ENCODE measurements around the gene RAB35. TPM values are rescaled to one million over a fixed set of nuclear protein-coding genes. Genes with fewer than 3 reads are reported as not detected.
"Not testable (repeated sequence)": the region's sequence is repeated elsewhere in the genome, so short reads cannot be mapped to it uniquely, and the experiment has no call there.

The RAB35 gene
- total RNA-seq, 2 experiments from 2014 or later, result 78.5 to 84.0 TPM

- Mint-ChIP-seq H3K9me3 (no peaks in the 10 kb centered on the region), H3K4me3 (no peak overlapping the region), H3K27me3 (no peaks in the 10 kb centered on the region), H3K27ac (no peak overlapping the region), H3K36me3 (ENCODE audit: low read depth) (peaks cover 4% of the 10 kb centered on the region), H3K4me1 (peaks cover 9% of the 10 kb centered on the region)
- DNase-seq, result no peak
- CTCF ChIA-PET, result no interaction called here
- POLR2A ChIA-PET, result no interaction called here
These were observed 61.1 kb downstream of the RAB35 start for GRCh38 chr12:120055231-120056000.

- peaks cover 11% of the 10 kb centered on the region for H3K4me1 Mint-ChIP-seq
- no peak overlapping the region for H3K4me3 Mint-ChIP-seq
- no peaks in the 10 kb centered on the region for H3K9me3 Mint-ChIP-seq
- DNase-seq, result no peak
- peaks cover 4% of the 10 kb centered on the region for H3K36me3 Mint-ChIP-seq (ENCODE audit: low read depth)
- no peak overlapping the region for H3K27ac Mint-ChIP-seq
- ChIA-PET CTCF (no interaction called here), POLR2A (no interaction called here)
- H3K27me3 Mint-ChIP-seq, result no peaks in the 10 kb centered on the region
These were observed 62.3 kb downstream of the RAB35 start for GRCh38 chr12:120054293-120054692.

- H3K36me3 Mint-ChIP-seq (ENCODE audit: low read depth), result peaks cover 4% of the 10 kb centered on the region
- H3K9me3 Mint-ChIP-seq, result no peaks in the 10 kb centered on the region
- CTCF ChIA-PET, result no interaction called here
- H3K27me3 Mint-ChIP-seq, result no peaks in the 10 kb centered on the region
- H3K4me3 Mint-ChIP-seq, result no peak overlapping the region
- no peak overlapping the region for H3K27ac Mint-ChIP-seq
- POLR2A ChIA-PET, result no interaction called here
- DNase-seq, result no peak
- H3K4me1 Mint-ChIP-seq, result peaks cover 25% of the 10 kb centered on the region
These were observed 65.0 kb downstream of the RAB35 start for GRCh38 chr12:120051535-120051934.

- H3K36me3 Mint-ChIP-seq (ENCODE audit: low read depth), result peaks cover 3% of the 10 kb centered on the region
- peaks cover 22% of the 10 kb centered on the region for H3K4me1 Mint-ChIP-seq
- no peak for DNase-seq
- ChIA-PET POLR2A (no interaction called here), CTCF (no interaction called here)
- no peak overlapping the region for H3K27ac Mint-ChIP-seq
- H3K9me3 Mint-ChIP-seq, result no peaks in the 10 kb centered on the region
- no peak overlapping the region for H3K4me3 Mint-ChIP-seq
- H3K27me3 Mint-ChIP-seq, result no peaks in the 10 kb centered on the region
These were observed 67.1 kb downstream of the RAB35 start for GRCh38 chr12:120049426-120049825.

- Mint-ChIP-seq H3K4me1 (peaks cover 22% of the 10 kb centered on the region), H3K4me3 (no peak overlapping the region), H3K36me3 (ENCODE audit: low read depth) (peaks cover 10% of the 10 kb centered on the region), H3K27me3 (no peaks in the 10 kb centered on the region), H3K27ac (peak overlapping the region; percentile 21), H3K9me3 (peaks cover 2% of the 10 kb centered on the region)
- POLR2A ChIA-PET, result interaction anchor here (1.1 to 1.4 kb wide), 4 partner anchors 20 to 59 kb away, joined by 3 to 6 read pairs (median 3); partner anchors contain the start of gene BICDL1
- CTCF ChIA-PET, result interaction anchor here (1.4 kb wide), 1 partner anchor 180 kb away, joined by 3 read pairs; no protein-coding TSS in a partner anchor
- DNase-seq, result no peak
These were observed 68.3 kb downstream of the RAB35 start for GRCh38 chr12:120048263-120048662.

GRCh38 chr12:120047072-120047471 is 69.5 kb downstream of the RAB35 start:
- no peak overlapping the region for H3K4me3 Mint-ChIP-seq
- H3K27ac Mint-ChIP-seq, result no peak overlapping the region
- H3K27me3 Mint-ChIP-seq, result no peaks in the 10 kb centered on the region
- H3K4me1 Mint-ChIP-seq, result peaks cover 16% of the 10 kb centered on the region
- H3K9me3 Mint-ChIP-seq, result peaks cover 2% of the 10 kb centered on the region
- POLR2A ChIA-PET, result interaction anchor here (1.2 to 1.4 kb wide), 2 partner anchors 21 to 58 kb away, joined by 3 to 6 read pairs; partner anchors contain the start of gene BICDL1
- peaks cover 8% of the 10 kb centered on the region for H3K36me3 Mint-ChIP-seq (ENCODE audit: low read depth)
- CTCF ChIA-PET, result interaction anchor here (0.6 to 1.4 kb wide), 5 partner anchors 40 to 184 kb away, joined by 3 to 4 read pairs (median 3); no protein-coding TSS in a partner anchor
- DNase-seq, result no peak

- POLR2A ChIA-PET; H3K27ac Mint-ChIP-seq; H3K27me3 Mint-ChIP-seq; H3K4me3 Mint-ChIP-seq; H3K9me3 Mint-ChIP-seq; CTCF ChIA-PET; H3K36me3 Mint-ChIP-seq (ENCODE audit: low read depth); DNase-seq: not testable (repeated sequence)
- peaks cover 20% of the 10 kb centered on the region for H3K4me1 Mint-ChIP-seq
These were observed 71.2 kb downstream of the RAB35 start for GRCh38 chr12:120045367-120045766.

Other genes starting within 250 kb of the RAB35 start
- 100 to 1,000 TPM in 1 of 2 experiments, 10 to 100 TPM in 1; 92.8 to 100 TPM for gene CIT, start 239.4 kb downstream of the RAB35 start, total RNA-seq
- gene BICDL1, start 127.5 kb downstream of the RAB35 start, total RNA-seq, result 10 to 100 TPM; 44.6 to 44.7 TPM
- 10 to 100 TPM; 86.0 to 94.3 TPM for gene GCN1, start 78.0 kb upstream of the RAB35 start, total RNA-seq
- gene RPLP0, start 84.4 kb upstream of the RAB35 start, total RNA-seq, result 1,000 to 10,000 TPM; 1,823 to 1,853 TPM
- gene PXN, start 149.0 kb upstream of the RAB35 start, total RNA-seq, result 100 to 1,000 TPM; 271 to 274 TPM
- 1,000 to 10,000 TPM; 3,547 to 4,143 TPM for gene RNU4-2, start 175.2 kb upstream of the RAB35 start, total RNA-seq
- 1,000 to 10,000 TPM; 1,910 to 2,156 TPM for gene RNU4-1, start 176.5 kb upstream of the RAB35 start, total RNA-seq
- 1 to 10 TPM; 1.6 to 1.7 TPM for gene SIRT4, start 185.6 kb upstream of the RAB35 start, total RNA-seq
- not detected for gene PLA2G1B, start 211.0 kb upstream of the RAB35 start, total RNA-seq